Right lobe of liver (tissue), 4 donors: ENCODE measurements around the gene NFE2L3.
"Not testable (repeated sequence)": the region's sequence is repeated elsewhere in the genome, so short reads cannot be mapped to it uniquely, and the experiment has no call there.

Source experiments
- CTCF ChIP-seq, 4 donors: fragments of 200-600 bp in 3 of 4; fragments of 450-650 bp in 1 of 4; IDR thresholded peaks; one replicate each; pipeline versions ENCODE4 v1.5.1 to v1.8.0; 2016 to 2022; ENCODE audit warnings: antibody characterized with exemption in 4 of 4, mild to moderate bottlenecking in 2 of 4
- POLR2A ChIP-seq: fragments of 450-650 bp; IDR thresholded peaks from one replicate; pipeline ENCODE4 v1.6.1; 2017; ENCODE audit warnings: antibody characterized with exemption, mild to moderate bottlenecking
- donor health status: DM: no; HTN: no; CAD: no.
- donor health status: DM: no; HTN: no; CAD: no.
- donor health status: DM: no; HTN: yes; CAD: no.

GRCh38 chr7:26147646-26148306, 4.2 kb upstream of the NFE2L3 start:
- not testable (repeated sequence) for TF ChIP-seq CTCF (IDR thresholded peaks at IDR 0.05); POLR2A
